Skin of body (tissue), 2 donors: ENCODE measurements around the gene TREX2. TPM values are rescaled to one million over a fixed set of nuclear protein-coding genes. Genes with fewer than 3 reads are reported as not detected.

ENCODE experiments used
- DNase-seq: peaks from one replicate; lab custom pipeline; 2025; lab: John Stamatoyannopoulos, UW
- total RNA-seq: library from RNA; depleted of rRNA; stranded (reverse); fragments of >200 nt; gene quantifications from one replicate; pipeline ENCODE4 v1.2.3, GENCODE V29; 2014

Gene TREX2
- total RNA-seq, 1 donor from 2014 or later = 6.1 TPM

- peak; percentile 30 for DNase-seq
Observed at GRCh38 chrX:153476666-153477363, 31.0 kb upstream of the TREX2 start.

GRCh38 chrX:153475751-153476281 is 30.0 kb upstream of the TREX2 start:
- DNase-seq = no peak

- no peak for DNase-seq
Observed at GRCh38 chrX:153475271-153475670, 29.4 kb upstream of the TREX2 start.

GRCh38 chrX:153474718-153475117 is 28.9 kb upstream of the TREX2 start:
- peak; percentile 34 for DNase-seq

- no peak for DNase-seq
Observed at GRCh38 chrX:153474266-153474665, 28.4 kb upstream of the TREX2 start.

GRCh38 chrX:153473126-153473525 is 27.3 kb upstream of the TREX2 start:
- DNase-seq = no peak

- DNase-seq = no peak
Observed at GRCh38 chrX:153471663-153472280, 25.9 kb upstream of the TREX2 start.

- DNase-seq = peak; percentile 83
Observed at GRCh38 chrX:153470411-153471363, 24.8 kb upstream of the TREX2 start, which contains the start of gene HAUS7. Gene HAUS7, minus strand, starts transcription at chrX:153470576. Its CDS starts 19 bp downstream, at chrX:153470557.

- no peak for DNase-seq
Observed at GRCh38 chrX:153469811-153470410, 24.1 kb upstream of the TREX2 start.

GRCh38 chrX:153468008-153468580 is 22.2 kb upstream of the TREX2 start:
- DNase-seq = no peak

GRCh38 chrX:153465691-153466380 is 20.0 kb upstream of the TREX2 start:
- no peak for DNase-seq

GRCh38 chrX:153464116-153464515 is 18.3 kb upstream of the TREX2 start:
- no peak for DNase-seq

GRCh38 chrX:153463556-153463955 is 17.7 kb upstream of the TREX2 start:
- DNase-seq = no peak

- DNase-seq = no peak
Observed at GRCh38 chrX:153463031-153463430, 17.2 kb upstream of the TREX2 start.

- DNase-seq = no peak
Observed at GRCh38 chrX:153462291-153462690, 16.4 kb upstream of the TREX2 start.

GRCh38 chrX:153460826-153461225 is 15.0 kb upstream of the TREX2 start:
- DNase-seq = peak; percentile 6

GRCh38 chrX:153459986-153460385 is 14.1 kb upstream of the TREX2 start:
- DNase-seq = no peak

- no peak for DNase-seq
Observed at GRCh38 chrX:153458476-153458875, 12.6 kb upstream of the TREX2 start.

- DNase-seq = no peak
Observed at GRCh38 chrX:153457827-153458466, 12.1 kb upstream of the TREX2 start.
